K562 (cell line): ENCODE measurements around the gene IFT122. TPM values are rescaled to one million over a fixed set of nuclear protein-coding genes. Genes with fewer than 3 reads are reported as not detected.

Source experiments
- CCNT2 ChIP-seq: IDR thresholded peaks from 2 replicates; pipeline ENCODE4 v1.6.1; 2011; ENCODE audit warnings: borderline replicate concordance, low read depth, mild to moderate bottlenecking, moderate library complexity, mixed read lengths, low read length; ENCODE audit not compliant: insufficient read length; ENCODE audit errors: extremely low read depth
- CHD2 ChIP-seq: IDR thresholded peaks from 2 replicates; pipeline ENCODE4 v1.6.1; 2011; ENCODE audit warnings: low read depth, low read length
- EP400 ChIP-seq: fragments of 450-650 bp; IDR thresholded peaks from 2 replicates; pipeline ENCODE4 v1.6.1; 2017; ENCODE audit warnings: antibody characterized with exemption, mild to moderate bottlenecking, moderate library complexity
- GTF2F1 ChIP-seq: IDR thresholded peaks from 2 replicates; pipeline ENCODE4 v1.6.1; 2011; ENCODE audit warnings: low read depth, low read length, improper control_type of control experiment
- HDAC6 ChIP-seq: IDR thresholded peaks from 2 replicates; pipeline ENCODE4 v1.6.1; 2012; ENCODE audit warnings: low read depth, mild to moderate bottlenecking, control low read depth, inconsistent platforms, low read length, moderate library complexity
- ILK ChIP-seq: fragments of 450-650 bp; IDR thresholded peaks from 2 replicates; pipeline ENCODE4 v1.6.1; 2016; ENCODE audit warnings: missing genetic modification characterization, low read depth, mild to moderate bottlenecking, missing compliant biosample characterization, moderate library complexity, borderline replicate concordance
- JUNB ChIP-seq: fragments of 450-650 bp; formaldehyde crosslinking; conservative IDR thresholded peaks from 2 replicates; pipeline ENCODE4 v1.4.0; 2020; ENCODE audit warnings: mild to moderate bottlenecking
- KHSRP ChIP-seq: fragments of 450-650 bp; IDR thresholded peaks from 2 replicates; pipeline ENCODE4 v1.6.1; 2017
- MTF1 ChIP-seq: fragments of 250-450 bp; sonication (Bioruptor Pico); IDR thresholded peaks from 2 replicates; pipeline ENCODE4 v1.9.0; 2021; ENCODE audit warnings: moderate library complexity, mild to moderate bottlenecking, inconsistent platforms, borderline replicate concordance
- NCOR1 ChIP-seq: fragments of 450-650 bp; IDR thresholded peaks from 2 replicates; pipeline ENCODE4 v1.6.1; 2016; ENCODE audit warnings: mild to moderate bottlenecking, moderate library complexity
- NFXL1 ChIP-seq: fragments of 450-650 bp; formaldehyde crosslinking; IDR thresholded peaks from 2 replicates; pipeline ENCODE4 v1.4.0; 2021; ENCODE audit warnings: mild to moderate bottlenecking
- RCOR1 ChIP-seq, 2 experiments: IDR thresholded peaks; 2 replicates each; pipeline ENCODE4 v1.6.1; 2012; ENCODE audit warnings: low read depth in 2 of 2, low read length in 2 of 2, borderline replicate concordance in 1 of 2, improper control_type of control experiment in 1 of 2
- TSC22D4 ChIP-seq: fragments of 450-650 bp; IDR thresholded peaks from 2 replicates; pipeline ENCODE4 v1.6.1; 2016; ENCODE audit warnings: missing genetic modification characterization, missing biosample characterization, control low read depth
- ZNF134 ChIP-seq: fragments of 250-450 bp; sonication (Bioruptor Pico); conservative IDR thresholded peaks from 2 replicates; pipeline ENCODE4 v1.4.0; 2020
- ZNF23 ChIP-seq: fragments of 250-450 bp; sonication (Bioruptor Pico); IDR thresholded peaks from 2 replicates; pipeline ENCODE4 v1.4.0; 2020; ENCODE audit warnings: mild to moderate bottlenecking
- ZNF354B ChIP-seq: fragments of 250-450 bp; sonication (Bioruptor Pico); IDR thresholded peaks from 2 replicates; pipeline ENCODE4 v1.4.0; 2020
- ZNF583 ChIP-seq: fragments of 250-450 bp; sonication (Bioruptor Pico); IDR thresholded peaks from 2 replicates; pipeline ENCODE4 v1.4.0; 2020
- ZNF699 ChIP-seq: fragments of 250-450 bp; sonication (Bioruptor Pico); IDR thresholded peaks from 2 replicates; pipeline ENCODE4 v1.8.0; 2021; ENCODE audit warnings: mild to moderate bottlenecking, moderate library complexity; ENCODE audit not compliant: insufficient replicate concordance
- ZNF778 ChIP-seq: fragments of 450-650 bp; formaldehyde crosslinking; IDR thresholded peaks from 2 replicates; pipeline ENCODE4 v1.4.0; 2020; ENCODE audit warnings: mild to moderate bottlenecking, moderate library complexity
- ZSCAN32 ChIP-seq: fragments of 450-650 bp; formaldehyde crosslinking; IDR thresholded peaks from 2 replicates; pipeline ENCODE4 v1.4.0; 2020; ENCODE audit warnings: mild to moderate bottlenecking, moderate library complexity
- polyA plus RNA-seq, 8 experiments: library from polyadenylated mRNA; depleted of rRNA in 4 of 8; stranded (reverse) in 5 of 8; unstranded in 3 of 8; fragments of >200 nt; fragmentation: Nextera tagmentation in 2 of 8; fragmentation: Illumina TruSeq in 1 of 8; extraction: Ambion mirVana in 2 of 8; extraction: Trizol in 1 of 8; gene quantifications; 2 replicates each; pipeline versions ENCODE4 v1.2.1 to v1.2.3, GENCODE V29; 2011 to 2014; ENCODE audit warnings: inconsistent platforms in 1 of 8, missing spikeins in 1 of 8
- total RNA-seq, 7 experiments: library from RNA; depleted of rRNA in 6 of 7; stranded (reverse); fragments of >200 nt in 6 of 7; fragmentation: Illumina TruSeq in 2 of 7; extraction: Trizol in 2 of 7; gene quantifications; 2 replicates each; pipeline versions ENCODE4 v1.2.1 to v1.2.3, GENCODE V29; 2011 to 2021; ENCODE audit warnings: low replicate concordance in 1 of 7
- TF ChIP-seq, protein P1 (sequence below): sonication (generic); formaldehyde crosslinking; IDR thresholded peaks from 2 replicates; pipeline ENCODE4 v1.8.0; 2022; ENCODE audit warnings: missing genetic modification reagents, mild to moderate bottlenecking, moderate library complexity, borderline replicate concordance
- TF ChIP-seq, protein P2 (sequence below): fragments of 250-450 bp; sonication (Bioruptor Pico); IDR thresholded peaks from 2 replicates; pipeline ENCODE4 v1.5.0; 2022; ENCODE audit warnings: mild to moderate bottlenecking
- TF ChIP-seq, protein P3 (sequence below): fragments of 250-450 bp; sonication (Bioruptor Pico); IDR thresholded peaks from 2 replicates; pipeline ENCODE4 v1.5.0; 2021
- TF ChIP-seq, protein P4 (sequence below): fragments of 250-450 bp; sonication (Bioruptor Pico); IDR thresholded peaks from 2 replicates; pipeline ENCODE4 v1.8.0; 2021; ENCODE audit warnings: borderline replicate concordance, mild to moderate bottlenecking, moderate library complexity; ENCODE audit not compliant: poor library complexity, severe bottlenecking
- TF ChIP-seq, protein P5 (sequence below): fragments of 450-650 bp; IDR thresholded peaks from one replicate; pipeline ENCODE4 v1.6.1; 2018; ENCODE audit warnings: mild to moderate bottlenecking, moderate library complexity; ENCODE audit not compliant: partially characterized antibody

Gene IFT122
- total and polyA plus RNA-seq, 9 of the 15 experiments (the other 6 are each of a cell fraction or from before 2014, with no cell fraction given): 2.4 to 11.5 (median 7.7) TPM

DNA sequence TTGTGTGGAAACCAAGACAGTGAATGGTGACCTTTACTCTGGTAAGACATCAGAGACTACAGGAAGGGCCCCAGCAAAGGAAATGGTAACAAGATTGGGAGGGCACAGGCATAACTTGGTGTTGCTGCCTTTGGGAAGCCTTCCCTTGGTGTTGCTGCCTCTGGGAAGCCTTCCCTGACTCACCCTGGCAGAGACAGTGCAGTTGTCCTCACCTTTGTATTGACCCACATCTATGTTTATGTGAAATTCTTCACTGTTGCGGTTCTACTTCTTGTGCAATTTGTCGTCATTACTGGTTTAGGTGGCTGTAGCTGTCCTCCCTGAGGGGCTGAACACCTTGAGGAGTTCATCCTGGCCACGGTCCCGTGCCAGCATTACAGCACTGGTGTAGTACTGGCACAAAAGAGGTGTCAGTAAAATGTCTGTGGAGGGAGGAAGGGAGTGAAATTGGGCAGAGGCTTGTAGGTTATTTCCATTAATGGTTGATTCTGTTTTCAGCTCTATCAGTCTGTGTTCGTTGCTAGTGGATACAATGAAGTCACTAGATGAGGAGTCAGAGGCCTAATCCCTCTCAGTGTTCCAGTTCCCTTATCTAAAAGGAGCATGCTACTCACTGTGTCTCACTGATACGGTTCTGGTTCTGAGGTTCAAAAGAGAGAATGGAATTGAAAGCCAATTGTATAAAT, 21.6 kb downstream of the IFT122 start (continued):
- TF ChIP-seq, protein P1, sequence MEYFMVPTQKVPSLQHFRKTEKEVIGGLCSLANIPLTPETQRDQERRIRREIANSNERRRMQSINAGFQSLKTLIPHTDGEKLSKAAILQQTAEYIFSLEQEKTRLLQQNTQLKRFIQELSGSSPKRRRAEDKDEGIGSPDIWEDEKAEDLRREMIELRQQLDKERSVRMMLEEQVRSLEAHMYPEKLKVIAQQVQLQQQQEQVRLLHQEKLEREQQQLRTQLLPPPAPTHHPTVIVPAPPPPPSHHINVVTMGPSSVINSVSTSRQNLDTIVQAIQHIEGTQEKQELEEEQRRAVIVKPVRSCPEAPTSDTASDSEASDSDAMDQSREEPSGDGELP (CRISPR knock-in tag): 0 out of 2 replicates have a peak, but pooled peaks have one; percentile 16
- TF ChIP-seq JUNB: no peak
- TF ChIP-seq ZNF778 (CRISPR knock-in tag): no peak
- TF ChIP-seq, protein P2, sequence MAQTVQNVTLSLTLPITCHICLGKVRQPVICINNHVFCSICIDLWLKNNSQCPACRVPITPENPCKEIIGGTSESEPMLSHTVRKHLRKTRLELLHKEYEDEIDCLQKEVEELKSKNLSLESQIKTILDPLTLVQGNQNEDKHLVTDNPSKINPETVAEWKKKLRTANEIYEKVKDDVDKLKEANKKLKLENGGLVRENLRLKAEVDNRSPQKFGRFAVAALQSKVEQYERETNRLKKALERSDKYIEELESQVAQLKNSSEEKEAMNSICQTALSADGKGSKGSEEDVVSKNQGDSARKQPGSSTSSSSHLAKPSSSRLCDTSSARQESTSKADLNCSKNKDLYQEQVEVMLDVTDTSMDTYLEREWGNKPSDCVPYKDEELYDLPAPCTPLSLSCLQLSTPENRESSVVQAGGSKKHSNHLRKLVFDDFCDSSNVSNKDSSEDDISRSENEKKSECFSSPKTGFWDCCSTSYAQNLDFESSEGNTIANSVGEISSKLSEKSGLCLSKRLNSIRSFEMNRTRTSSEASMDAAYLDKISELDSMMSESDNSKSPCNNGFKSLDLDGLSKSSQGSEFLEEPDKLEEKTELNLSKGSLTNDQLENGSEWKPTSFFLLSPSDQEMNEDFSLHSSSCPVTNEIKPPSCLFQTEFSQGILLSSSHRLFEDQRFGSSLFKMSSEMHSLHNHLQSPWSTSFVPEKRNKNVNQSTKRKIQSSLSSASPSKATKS (CRISPR knock-in tag): no peak
- no peak for TF ChIP-seq NFXL1
- TF ChIP-seq ZNF134 (CRISPR knock-in tag): no peak
- no peak for TF ChIP-seq HDAC6
- TF ChIP-seq, protein P3, sequence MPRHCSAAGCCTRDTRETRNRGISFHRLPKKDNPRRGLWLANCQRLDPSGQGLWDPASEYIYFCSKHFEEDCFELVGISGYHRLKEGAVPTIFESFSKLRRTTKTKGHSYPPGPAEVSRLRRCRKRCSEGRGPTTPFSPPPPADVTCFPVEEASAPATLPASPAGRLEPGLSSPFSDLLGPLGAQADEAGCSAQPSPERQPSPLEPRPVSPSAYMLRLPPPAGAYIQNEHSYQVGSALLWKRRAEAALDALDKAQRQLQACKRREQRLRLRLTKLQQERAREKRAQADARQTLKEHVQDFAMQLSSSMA (CRISPR knock-in tag): no peak
- TF ChIP-seq, protein P4, sequence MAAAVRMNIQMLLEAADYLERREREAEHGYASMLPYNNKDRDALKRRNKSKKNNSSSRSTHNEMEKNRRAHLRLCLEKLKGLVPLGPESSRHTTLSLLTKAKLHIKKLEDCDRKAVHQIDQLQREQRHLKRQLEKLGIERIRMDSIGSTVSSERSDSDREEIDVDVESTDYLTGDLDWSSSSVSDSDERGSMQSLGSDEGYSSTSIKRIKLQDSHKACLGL: no peak
- TF ChIP-seq TSC22D4: no peak
- TF ChIP-seq CHD2: no peak
- no peak for TF ChIP-seq ZSCAN32 (CRISPR knock-in tag)
- no peak for TF ChIP-seq GTF2F1
- no peak for TF ChIP-seq MTF1 (CRISPR knock-in tag)
- TF ChIP-seq, protein P5, sequence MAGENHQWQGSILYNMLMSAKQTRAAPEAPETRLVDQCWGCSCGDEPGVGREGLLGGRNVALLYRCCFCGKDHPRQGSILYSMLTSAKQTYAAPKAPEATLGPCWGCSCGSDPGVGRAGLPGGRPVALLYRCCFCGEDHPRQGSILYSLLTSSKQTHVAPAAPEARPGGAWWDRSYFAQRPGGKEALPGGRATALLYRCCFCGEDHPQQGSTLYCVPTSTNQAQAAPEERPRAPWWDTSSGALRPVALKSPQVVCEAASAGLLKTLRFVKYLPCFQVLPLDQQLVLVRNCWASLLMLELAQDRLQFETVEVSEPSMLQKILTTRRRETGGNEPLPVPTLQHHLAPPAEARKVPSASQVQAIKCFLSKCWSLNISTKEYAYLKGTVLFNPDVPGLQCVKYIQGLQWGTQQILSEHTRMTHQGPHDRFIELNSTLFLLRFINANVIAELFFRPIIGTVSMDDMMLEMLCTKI: no peak
- no peak for TF ChIP-seq ILK (tag)
- no peak for TF ChIP-seq EP400
- peak; percentile 75 to 94; a peak in 3 of 4 replicates for TF ChIP-seq RCOR1 (IDR thresholded peaks at IDR 0.05; ENCODE audit: borderline replicate concordance in 1 of 2, low read depth in 2 of 2, low read length in 2 of 2)
- peak; percentile 87 for TF ChIP-seq CCNT2
- no peak for TF ChIP-seq KHSRP
- TF ChIP-seq ZNF23: no peak
- no peak for TF ChIP-seq ZNF583 (CRISPR knock-in tag)
- TF ChIP-seq ZNF354B (CRISPR knock-in tag): no peak
- TF ChIP-seq ZNF699 (CRISPR knock-in tag): no peak
- peak; percentile 95 for TF ChIP-seq NCOR1
